HG02642 (cell line): Measurements from ENCODE around the gene TIRAP.
A peak's percentile ranks its signal among the peaks of the same experiment; 100 is the strongest.
"Not testable (repeated sequence)": the region's sequence is repeated elsewhere in the genome, so short reads cannot be mapped to it uniquely, and the experiment has no call there.

Source experiments
- ATAC-seq: cut with Tn5 transposase; IDR thresholded peaks from one replicate; pipeline ENCODE4 v1.9.1; 2021; ENCODE audit warnings: mild to moderate bottlenecking; ENCODE audit not compliant: unreplicated experiment, poor library complexity

The TIRAP gene

DNA sequence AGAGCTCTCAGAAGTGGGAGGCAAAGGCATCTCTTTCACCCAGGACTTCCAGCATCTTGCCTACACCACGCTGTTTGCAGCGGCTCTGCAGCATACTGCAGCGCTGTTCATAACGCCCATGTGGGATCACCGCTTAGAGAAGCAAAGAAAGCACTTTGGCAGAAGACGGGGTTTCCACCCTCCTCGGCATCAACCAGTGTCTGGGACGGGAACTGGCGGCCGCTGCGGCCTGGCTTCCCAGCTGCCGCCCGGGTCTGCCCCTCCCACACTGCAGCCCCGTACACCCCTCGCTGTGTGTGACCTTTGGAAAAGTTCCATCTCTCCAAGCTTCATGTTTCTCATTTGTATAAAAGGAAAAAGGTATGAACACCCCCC is 545 bp upstream of the TIRAP start:
- peak; percentile 30 for ATAC-seq

DNA sequence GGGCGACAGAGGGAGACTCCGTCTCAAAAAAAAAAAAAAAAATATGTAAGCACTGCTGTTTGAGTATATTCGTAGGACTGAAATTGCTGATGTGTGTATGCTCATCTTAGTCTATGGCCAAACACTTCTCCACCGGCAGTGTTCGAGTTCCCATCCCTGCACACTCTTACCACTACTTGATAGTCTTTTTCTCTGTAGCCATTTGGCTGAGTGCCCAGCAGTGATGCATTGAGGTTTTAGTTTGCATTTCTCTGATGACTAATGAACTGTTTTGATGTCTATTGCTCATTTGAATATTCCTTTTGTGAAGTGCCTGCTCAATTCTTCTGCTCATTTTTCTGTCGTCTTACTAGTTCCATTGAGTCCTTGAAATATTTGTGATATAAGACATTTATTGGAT is 1.9 kb downstream of the TIRAP start:
- peak; percentile 47 for ATAC-seq

DNA sequence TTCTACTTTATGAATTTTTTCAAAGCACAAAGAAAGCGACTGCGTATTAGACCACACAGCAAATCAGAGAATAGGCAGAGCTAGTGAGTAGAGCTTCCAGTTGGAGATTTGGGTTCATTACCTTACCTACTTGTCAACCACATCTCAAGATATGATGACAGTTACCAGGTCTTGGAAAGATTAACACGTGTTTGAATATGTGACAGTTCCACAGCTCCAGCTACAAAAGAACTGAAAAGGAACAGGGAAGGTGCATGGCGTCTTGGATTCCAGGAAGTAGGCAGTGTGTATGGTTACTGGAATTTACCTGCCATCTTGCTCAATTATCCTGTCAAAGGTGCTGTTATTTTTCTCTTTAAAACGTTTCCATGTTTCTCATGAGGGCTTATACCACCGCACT is 5.3 kb downstream of the TIRAP start:
- ATAC-seq = no peak

DNA sequence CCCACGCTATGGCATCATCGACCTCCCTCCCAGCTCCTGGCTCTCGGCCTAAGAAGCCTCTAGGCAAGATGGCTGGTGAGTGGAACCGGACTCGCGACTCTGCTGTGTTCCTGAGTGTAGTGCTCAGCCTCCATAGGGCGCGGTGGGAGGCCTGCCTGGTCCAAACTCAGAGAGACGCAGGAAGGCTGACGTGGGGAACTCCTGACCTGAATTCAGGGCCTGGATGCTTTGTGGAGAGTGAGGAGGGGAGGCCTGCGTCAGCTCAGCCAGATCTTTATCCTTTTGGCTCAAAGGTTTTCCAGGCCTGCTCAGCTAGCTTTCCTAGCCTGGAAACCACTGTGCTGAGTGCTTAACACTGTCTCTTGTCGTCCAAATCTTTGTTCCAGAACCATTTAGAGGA is 8.0 kb downstream of the TIRAP start:
- no peak for ATAC-seq

DNA sequence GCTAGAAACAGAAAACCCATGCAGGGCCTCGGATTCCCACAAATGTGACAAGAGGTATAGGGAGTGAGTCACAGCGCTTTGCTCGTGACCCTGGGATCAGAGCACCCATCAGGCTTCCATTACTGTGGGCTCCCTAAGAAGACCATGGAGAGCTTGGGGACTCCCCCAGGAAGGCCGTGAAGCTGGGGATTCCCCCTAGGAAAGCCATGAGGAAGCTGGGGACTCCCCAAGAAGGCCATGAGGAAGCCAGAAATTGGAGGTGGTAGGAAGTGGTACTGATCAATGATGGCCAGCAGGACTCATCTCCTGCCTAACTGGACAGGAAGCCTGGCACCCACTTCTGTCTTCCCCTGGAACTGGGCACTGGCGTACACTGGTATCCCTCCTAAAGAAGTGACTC is 10.8 kb downstream of the TIRAP start:
- no peak for ATAC-seq

DNA sequence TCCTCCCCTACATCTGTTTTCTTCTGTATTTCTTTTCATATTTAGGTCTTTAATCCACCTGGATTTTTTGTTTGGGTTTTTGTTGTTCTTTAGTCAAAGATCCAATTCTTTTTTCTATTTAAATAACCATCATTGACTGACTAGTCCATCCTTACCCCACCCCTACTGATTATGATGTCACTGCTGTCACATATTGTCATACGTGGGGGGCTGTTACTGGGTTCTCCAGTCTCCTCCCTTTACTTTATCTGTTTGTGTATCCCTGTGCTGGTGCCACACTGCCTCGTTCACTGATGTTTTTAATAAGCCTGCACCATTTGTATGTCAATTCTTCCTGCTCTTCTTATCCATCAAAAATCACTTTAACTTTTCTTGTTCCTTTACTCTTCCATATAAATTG is 14.1 kb downstream of the TIRAP start:
- ATAC-seq = no peak

DNA sequence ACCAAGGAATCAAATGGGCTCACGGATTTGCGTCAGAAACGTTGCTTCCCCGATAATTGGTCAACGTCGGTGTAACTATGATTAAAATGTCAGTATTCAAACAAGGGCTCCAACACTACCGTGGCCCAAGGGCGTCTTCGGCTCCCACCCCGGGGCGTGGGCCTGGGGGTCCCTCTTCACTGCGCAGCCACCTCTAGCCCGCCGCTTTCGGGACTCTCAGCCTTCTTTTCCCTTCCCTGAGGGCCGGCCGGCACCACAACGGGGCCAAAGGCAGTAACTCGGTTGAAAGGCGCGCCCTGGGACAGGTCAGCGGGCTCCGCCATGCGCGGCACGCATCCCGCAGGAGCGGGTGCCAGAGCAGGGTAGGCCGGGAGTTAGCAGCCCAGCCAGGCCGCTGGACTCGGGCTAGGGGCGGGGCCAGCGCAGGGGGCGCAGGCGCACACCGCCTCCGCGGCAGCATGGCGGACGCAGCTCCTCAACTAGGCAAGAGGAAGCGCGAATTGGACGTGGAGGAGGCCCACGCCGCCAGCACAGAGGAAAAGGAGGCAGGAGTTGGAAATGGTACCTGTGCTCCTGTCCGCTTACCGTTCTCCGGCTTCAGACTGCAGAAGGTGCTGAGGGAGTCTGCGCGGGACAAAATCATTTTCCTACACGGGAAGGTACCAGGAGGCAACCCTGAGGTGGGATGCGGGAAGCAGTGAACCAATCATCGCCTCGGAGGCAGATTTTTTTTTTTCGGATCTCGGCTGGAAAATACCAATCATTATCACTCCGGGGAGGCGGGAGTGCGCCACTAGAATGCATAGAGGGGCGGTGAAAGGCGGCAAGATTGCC is 20.9 kb downstream of the TIRAP start, which contains the start of gene DCPS:
TSS of gene DCPS (plus strand) at position 438 of the 834 bp plus-strand sequence. CDS start at position 459, 21 bp downstream.
- peak; percentile 93 for ATAC-seq

DNA sequence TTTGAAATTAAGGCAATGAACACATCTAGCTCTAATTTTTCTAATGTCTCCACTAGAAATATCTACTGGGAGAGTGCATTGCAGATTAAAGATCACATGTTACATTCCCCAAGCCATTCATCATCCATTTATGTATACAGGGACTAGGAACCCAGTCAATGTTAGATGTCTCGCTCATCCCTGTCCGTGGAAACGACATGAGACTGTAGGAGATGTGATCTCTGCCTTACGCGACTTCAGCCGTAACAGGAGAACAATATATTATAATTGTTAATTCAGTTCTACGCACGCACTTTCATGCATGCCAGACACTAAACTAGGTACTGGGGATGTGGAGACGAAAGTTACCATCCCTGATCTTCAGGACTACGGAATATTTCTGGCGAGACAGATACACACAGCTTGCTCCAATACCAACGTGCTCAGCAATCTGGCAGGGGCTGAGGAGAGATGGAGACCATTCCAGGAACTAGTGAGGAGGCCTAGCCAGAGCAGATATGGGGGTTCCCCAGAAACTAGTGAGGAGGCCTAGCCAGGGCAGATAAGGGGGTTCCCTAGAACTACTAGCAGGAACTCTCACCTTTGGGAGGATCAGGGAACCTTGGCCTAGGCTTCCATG is 21.7 kb downstream of the TIRAP start:
- ATAC-seq = no peak

DNA sequence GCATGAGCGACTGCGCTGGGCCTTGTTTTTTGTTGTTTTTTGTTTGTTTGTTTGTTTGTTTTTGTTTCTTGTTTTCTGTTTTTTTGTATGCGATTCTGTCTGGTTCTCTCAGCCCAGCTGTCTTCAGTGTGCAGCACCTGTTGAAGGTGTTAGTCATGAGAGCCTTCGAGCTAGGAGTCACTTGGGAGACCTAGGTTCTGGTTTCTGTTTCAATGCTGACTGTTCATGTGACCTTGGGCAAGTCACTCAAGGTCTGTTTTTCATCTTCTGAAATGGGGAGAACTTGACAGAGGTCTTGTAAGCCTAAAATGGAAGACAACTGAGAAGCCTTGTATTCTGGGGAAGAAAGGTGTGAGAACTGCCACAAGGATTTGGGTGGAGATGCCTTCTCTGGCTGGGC is 22.8 kb downstream of the TIRAP start:
- ATAC-seq = peak; percentile 62

DNA sequence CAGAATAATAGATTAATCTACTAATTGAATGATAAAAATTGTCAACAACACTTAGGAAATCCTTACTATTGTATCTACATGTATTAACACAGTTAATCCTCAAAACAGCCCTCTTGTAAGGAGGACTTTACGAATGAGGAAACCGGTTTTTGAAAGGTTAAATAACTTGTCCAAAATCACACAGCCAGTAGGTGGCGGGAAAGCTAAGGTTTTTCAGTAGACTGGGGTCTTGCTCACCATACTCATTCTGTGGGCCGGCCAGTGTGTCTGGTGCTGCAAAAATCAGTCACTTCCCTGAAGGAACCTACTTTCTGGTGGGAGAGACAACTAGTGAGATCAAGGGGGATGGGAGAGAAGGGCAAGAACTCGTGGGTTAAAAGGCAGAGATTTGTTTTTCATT is 24.8 kb downstream of the TIRAP start:
- no peak for ATAC-seq

DNA sequence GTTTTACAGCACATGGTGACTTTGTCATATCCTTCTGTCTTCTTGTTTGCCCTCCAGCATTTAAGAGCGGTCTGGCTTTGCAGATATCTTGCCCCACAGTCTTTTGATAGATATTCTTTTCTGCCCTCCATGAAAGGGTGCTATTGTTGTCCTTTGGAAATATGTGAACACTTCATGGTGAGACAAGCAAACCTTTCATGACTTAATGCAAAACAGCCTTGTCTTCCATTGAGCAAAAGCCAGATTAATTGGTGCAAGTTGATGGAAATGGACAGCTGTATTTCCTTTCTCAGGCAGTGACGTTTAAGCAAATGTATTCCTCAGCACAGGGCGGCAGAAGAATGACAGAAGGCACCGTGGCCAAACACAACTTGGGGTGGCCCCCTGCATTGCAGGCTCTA is 25.4 kb downstream of the TIRAP start:
- ATAC-seq = no peak

DNA sequence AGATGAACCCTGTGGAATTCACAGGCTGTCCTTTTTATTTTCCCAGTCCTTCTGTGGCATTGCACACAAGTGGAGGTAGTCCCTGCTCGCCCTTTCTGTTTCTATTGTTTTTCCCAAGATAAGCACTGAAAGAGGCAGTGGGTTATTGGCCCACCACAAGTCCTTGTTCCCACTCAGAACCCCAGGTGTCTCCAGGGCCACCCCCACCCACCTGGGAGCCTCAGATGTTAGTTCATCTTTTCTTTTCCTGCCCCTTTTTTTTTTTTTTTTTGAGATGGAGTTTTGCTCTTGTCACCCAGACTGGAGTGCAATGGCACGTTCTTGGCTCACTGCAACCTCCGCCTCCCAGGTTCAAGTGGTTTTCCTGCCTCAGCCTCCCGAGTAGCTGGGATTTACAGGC is 25.9 kb downstream of the TIRAP start:
- ATAC-seq = not testable (repeated sequence)

DNA sequence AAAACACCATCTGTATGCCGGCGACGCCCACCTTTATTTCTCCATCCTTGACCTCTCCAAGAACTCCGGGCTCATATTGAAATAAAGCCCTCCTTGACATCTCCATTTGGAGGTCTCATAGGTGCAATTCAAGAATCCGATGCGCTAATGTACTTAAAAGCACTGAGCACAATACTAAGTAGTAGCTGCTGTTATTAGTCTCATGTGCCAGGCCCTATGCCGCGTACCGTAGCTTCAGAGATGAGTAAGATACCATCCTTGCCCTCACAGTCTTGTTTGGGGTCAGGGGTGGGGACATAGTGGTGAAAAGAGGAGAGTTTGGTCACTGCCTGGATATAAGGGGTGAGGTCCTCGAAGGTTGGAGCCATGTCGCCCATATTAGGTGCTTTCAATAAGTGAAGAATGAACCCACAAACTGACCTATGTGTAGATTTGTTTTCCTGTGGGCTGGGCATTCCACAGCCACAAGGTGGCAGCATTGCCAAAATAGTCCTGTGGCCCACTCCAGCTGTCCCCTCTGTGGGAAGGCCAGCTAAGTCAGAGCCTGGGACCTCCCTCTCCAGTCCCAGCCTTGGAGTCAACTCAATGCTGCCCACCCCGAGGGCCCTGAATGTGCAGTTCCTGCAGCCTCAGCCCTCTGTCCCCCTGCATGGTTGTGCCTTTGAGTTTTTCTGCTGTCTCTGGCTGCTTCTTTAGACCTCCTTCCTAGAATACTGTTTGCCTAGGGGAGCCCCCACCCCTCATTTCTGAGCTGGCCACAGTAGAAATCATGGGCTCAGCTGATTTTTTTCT is 27.5 kb downstream of the TIRAP start:
- ATAC-seq = peak; percentile 42

DNA sequence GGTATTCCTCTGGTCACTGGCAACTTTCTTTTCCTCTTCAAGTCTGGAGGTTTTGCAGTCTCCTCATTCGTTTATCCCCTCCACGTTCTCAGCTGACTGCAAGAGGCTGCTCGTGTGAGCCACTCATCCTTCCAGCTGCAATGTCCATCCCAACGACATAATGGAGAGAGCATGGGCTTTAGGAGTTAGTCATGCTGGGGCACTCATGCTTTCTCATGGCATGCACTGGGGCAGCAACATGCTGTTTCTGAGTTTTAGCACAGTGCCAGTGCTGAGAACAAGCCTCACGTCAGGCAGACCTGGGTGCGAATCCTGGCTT is 28.1 kb downstream of the TIRAP start:
- no peak for ATAC-seq

DNA sequence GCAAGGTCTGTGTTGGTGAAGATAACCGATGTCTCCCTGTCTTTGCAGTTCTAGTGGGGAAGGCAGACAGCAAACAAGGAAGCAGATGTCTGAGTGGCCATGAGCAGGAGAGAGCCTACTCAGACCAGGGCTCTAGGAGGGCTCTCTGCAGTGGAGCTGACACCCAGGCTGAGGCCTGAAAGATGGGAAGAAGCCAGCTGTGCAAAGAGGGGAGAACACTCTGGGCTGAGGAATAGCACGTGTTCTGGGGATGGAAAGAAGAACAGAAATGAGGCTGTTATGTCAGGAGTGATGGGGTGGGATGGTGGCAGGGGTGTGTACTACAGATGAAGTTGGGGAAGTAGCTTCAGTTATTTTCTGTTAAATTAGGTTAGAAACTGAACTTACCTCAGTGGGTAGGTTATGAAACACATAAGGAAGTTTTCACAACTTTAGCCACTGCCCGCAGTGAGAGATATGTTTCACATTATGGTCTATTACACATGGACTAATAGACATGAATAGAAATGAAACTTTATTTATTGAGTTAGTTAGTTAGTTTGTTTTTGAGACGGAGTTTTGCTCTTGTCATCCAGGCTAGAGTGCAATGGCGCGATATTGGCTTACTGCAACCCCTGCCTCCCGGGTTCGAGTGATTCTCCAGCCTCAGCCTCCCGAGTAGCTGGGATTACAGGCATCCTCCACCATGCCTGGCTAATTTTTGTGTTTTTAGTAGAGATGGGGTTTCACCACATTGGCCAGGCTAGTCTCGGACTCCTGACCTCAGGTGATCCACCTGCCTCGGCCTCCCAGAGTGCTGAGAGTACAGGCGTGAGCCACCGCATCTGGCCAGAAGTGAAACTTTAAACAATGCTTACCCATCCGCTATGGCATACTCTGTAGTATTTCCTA is 28.8 kb downstream of the TIRAP start:
- peak; percentile 62 for ATAC-seq

DNA sequence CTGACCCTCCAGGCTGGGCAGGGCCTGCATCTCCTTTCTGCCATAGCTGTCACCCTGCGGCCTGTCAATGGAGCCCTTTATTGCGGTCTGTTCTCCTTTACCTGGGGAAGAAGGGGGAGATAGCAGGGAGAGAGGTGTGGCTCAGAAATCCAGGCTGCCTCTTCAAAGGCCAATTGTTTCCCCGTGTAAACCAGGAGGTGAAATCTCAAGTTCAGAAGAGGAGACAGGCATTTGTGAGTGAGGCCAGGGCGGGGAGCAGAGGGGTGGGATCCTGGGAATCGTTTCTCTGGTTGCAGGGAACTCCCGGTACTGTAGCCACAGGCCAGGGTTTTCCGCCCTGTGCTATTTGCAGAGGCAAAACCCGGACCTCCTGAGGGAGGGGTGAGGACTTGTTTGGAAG is 30.1 kb downstream of the TIRAP start:
- no peak for ATAC-seq

DNA sequence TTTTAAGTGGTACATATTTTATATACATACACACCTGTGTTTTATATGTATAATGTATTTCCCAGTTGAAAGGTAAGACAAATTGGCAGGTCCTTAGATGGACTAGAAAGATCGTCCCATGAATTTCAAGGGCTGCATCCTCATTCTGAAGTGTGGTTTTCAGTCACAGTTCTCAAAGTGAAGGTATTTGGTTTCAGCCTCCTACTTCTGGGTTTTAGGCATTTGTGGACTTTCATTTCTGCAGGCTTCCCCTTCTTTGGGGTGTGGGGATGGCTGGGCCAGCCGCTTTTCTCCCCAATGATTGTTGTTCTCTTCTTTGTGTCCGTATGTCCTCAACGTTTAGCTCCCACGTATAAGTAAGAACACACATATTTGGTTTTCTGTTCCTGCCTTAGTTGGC is 30.9 kb downstream of the TIRAP start:
- ATAC-seq = no peak

DNA sequence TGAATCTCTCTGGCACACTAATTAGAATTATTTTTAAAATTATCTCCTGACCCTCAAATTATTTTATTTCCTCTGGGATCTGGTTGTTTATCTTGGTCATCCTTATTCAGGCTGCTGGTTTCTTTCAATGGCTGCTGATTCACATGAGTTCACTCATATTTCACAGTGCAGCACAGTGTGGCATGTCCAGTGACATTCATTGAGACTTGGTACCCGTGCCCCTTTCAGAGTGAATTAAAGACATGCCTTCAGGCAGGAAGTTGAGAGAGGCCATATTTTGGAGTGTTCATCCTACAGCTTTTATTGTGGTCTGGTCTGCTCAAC is 34.5 kb downstream of the TIRAP start:
- peak; percentile 10 for ATAC-seq

DNA sequence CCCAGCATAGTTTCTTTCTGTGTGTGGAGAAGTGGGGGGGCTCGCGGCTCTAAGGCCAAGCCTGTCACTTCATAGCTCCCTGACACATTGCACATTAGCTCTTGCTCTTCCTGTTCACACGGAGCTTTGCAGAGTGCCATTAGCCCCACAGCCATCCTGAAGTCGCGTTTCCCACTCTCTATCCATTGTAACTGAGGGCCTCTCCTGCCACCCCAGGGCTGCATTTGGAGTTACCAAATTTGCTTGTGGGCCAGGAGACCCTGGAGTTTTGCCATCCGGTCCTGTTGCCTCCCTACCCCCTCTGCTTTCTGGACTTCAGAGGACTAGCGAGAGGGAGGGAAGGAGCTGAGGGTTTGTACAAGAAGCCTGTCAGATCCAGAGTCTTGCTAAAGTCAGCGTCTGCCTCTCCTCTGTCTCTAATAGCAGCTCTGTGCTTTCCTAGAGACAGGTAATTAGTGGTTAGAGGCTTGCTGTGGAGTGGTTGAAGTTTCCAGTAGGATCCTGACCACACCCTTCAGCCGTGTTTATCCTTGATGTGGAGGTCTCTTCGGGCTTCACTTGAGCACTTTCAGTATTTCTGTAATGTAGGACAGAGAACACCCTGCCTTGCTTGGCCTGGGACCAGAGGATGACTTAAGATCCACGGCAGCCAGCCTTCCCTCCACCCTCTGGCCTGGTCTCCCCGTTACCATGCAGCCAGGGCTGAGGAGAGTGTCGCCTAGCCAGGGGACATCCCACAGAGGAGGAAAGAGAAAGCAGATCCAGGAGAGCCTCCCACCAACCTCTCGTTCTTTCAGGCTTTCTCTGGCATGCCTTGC is 35.1 kb downstream of the TIRAP start:
- peak; percentile 32 for ATAC-seq
